Activated T-helper 1 cell treated with anti-CD3 and anti-CD28 coated beads, Interleukin-12 subunit alpha, Interleukin-12 subunit beta, Interleukin-2, Interleukin-4 antibody, amounts not matched to agents 30 ng/mL and 10 ng/mL and 1 ng/mL, durations not matched to agents 14 hours and 24 hours and 36 hours (primary cell): ENCODE data around the gene KLHL42. TPM values are rescaled to one million over a fixed set of nuclear protein-coding genes. Genes with fewer than 3 reads are reported as not detected.

ENCODE experiments used
- DNase-seq: peaks from one replicate; pipeline ENCODE4 v3.0.0; 2021; ENCODE audit warnings: low spot score
- H3K27ac Mint-ChIP-seq: one replicate; pipeline ENCODE4 v1.8.0; 2021; ENCODE audit warnings: mild to moderate bottlenecking, mixed read lengths
- H3K27me3 Mint-ChIP-seq: one replicate; pipeline ENCODE4 v1.8.0; 2022; ENCODE audit warnings: mild to moderate bottlenecking, moderate library complexity, mixed read lengths; ENCODE audit not compliant: insufficient read depth
- H3K36me3 Mint-ChIP-seq: one replicate; pipeline ENCODE4 v1.8.0; 2021; ENCODE audit warnings: low read depth, mixed read lengths
- H3K4me1 Mint-ChIP-seq: one replicate; pipeline ENCODE4 v1.8.0; 2021; ENCODE audit warnings: low read depth, mixed read lengths
- H3K4me3 Mint-ChIP-seq: one replicate; pipeline ENCODE4 v1.8.0; 2021; ENCODE audit warnings: mild to moderate bottlenecking, moderate library complexity, mixed read lengths
- H3K9me3 Mint-ChIP-seq: one replicate; pipeline ENCODE4 v1.8.0; 2021; ENCODE audit warnings: mixed read lengths
- intact Hi-C: fragments of 100-400 bp; cut with micrococcal nuclease; formaldehyde crosslinking; loops from one replicate; pipeline ENCODE4 v1.15.1; 2024
- total RNA-seq: library from RNA; stranded (reverse); gene quantifications from 2 replicates; pipeline ENCODE4 v1.2.3, GENCODE V29; 2022

Gene KLHL42
- total RNA-seq, 1 donor from 2014 or later, result 21.7 TPM

GRCh38 chr12:27790179-27790578 is 10.1 kb downstream of the KLHL42 start:
- Mint-ChIP-seq H3K4me3 (no peak overlapping the region), H3K27me3 (no peaks in the 10 kb centered on the region), H3K36me3 (peaks cover 35% of the 10 kb centered on the region), H3K27ac (no peak overlapping the region), H3K9me3 (no peaks in the 10 kb centered on the region), H3K4me1 (peaks cover 37% of the 10 kb centered on the region)
- intact Hi-C loops, result no loop called here
- no peak for DNase-seq

GRCh38 chr12:27794818-27795584 is 15.0 kb downstream of the KLHL42 start:
- intact Hi-C loops, result loop anchor here (2.0 kb wide), 1 partner anchor 32 kb away; no protein-coding TSS in a partner anchor
- Mint-ChIP-seq H3K9me3 (no peaks in the 10 kb centered on the region), H3K27ac (peak overlapping the region; percentile 72), H3K27me3 (no peaks in the 10 kb centered on the region), H3K36me3 (peaks cover 49% of the 10 kb centered on the region), H3K4me3 (no peak overlapping the region), H3K4me1 (peaks cover 19% of the 10 kb centered on the region)
- DNase-seq, result no peak

- no peak for DNase-seq
- intact Hi-C loops, result no loop called here
- Mint-ChIP-seq H3K36me3 (peaks cover 49% of the 10 kb centered on the region), H3K4me3 (no peak overlapping the region), H3K9me3 (no peaks in the 10 kb centered on the region), H3K27ac (no peak overlapping the region), H3K27me3 (no peaks in the 10 kb centered on the region), H3K4me1 (peaks cover 29% of the 10 kb centered on the region)
These were observed 16.1 kb downstream of the KLHL42 start for GRCh38 chr12:27796128-27796527.

DNA sequence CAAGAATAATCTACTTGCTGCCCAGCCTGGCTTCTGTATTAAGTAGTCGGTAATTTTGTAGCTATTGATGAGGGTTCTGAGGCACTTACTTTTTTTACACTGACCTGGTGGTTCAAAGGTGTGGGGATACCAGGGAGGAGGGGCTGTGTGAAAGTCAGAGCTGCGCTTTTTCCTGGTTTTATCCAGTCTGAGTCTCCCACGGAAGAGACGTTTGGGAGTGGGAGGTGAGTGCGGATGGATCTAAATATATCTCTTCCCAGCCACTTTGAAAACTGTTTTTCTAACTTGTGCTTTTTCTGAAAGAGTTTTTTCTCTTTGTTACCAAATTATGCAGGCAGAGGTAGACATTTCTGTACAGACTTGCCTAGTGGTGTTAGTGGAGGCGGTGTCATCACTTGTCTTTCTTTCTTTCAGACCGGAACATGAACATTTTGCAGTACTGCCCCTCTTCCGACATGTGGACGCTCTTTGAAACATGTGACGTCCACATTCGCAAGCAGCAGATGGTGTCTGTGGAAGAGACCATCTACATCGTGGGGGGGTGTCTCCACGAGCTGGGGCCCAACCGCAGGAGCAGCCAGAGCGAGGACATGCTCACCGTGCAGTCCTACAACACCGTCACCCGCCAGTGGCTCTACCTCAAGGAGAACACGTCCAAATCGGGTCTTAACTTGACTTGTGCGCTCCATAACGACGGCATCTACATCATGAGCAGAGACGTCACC is 17.4 kb downstream of the KLHL42 start:
- H3K36me3 Mint-ChIP-seq, result peaks cover 43% of the 10 kb centered on the region
- no peak overlapping the region for H3K27ac Mint-ChIP-seq
- H3K27me3 Mint-ChIP-seq, result peaks cover 1% of the 10 kb centered on the region
- DNase-seq, result no peak
- H3K4me3 Mint-ChIP-seq, result no peak overlapping the region
- no peaks in the 10 kb centered on the region for H3K9me3 Mint-ChIP-seq
- intact Hi-C loops, result no loop called here
- peaks cover 40% of the 10 kb centered on the region for H3K4me1 Mint-ChIP-seq

- intact Hi-C loops, result loop anchor here (1.0 kb wide), 1 partner anchor 21 kb away; the partner anchor contains the start of genes KLHL42 and MANSC4
- Mint-ChIP-seq H3K4me3 (peak overlapping the region; percentile 4), H3K36me3 (peaks cover 29% of the 10 kb centered on the region), H3K27me3 (peaks cover 8% of the 10 kb centered on the region), H3K9me3 (no peaks in the 10 kb centered on the region), H3K4me1 (peaks cover 35% of the 10 kb centered on the region), H3K27ac (peak overlapping the region; percentile 72)
- no peak for DNase-seq
These were observed 20.8 kb downstream of the KLHL42 start for GRCh38 chr12:27800819-27801218.

DNA sequence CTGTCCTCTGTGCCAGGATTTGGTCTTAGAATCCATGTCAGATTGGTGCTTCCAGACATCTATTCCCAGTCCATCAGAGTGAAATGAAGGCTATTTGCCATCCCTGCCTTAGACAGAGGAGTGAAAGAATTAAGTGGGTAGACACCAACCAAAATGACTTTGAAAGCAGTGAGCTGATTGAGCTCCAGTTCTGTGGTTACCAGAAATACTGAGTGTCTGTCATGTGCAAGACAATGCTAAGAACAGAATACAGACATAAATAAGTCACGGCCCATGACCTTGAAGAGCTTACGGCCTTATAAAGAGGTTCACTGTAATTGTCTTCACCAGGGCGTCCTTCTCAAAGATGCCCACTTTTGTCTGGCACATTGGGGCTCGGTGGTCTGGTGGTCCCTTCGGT is 21.6 kb downstream of the KLHL42 start:
- H3K27ac Mint-ChIP-seq, result peak overlapping the region; percentile 79
- H3K4me3 Mint-ChIP-seq, result no peak overlapping the region
- peaks cover 26% of the 10 kb centered on the region for H3K36me3 Mint-ChIP-seq
- intact Hi-C loops, result loop anchor here (1.0 to 2.0 kb wide), 4 partner anchors 15 to 452 kb away; partner anchors contain the start of genes KLHL42 and MANSC4
- peaks cover 8% of the 10 kb centered on the region for H3K27me3 Mint-ChIP-seq
- H3K9me3 Mint-ChIP-seq, result no peaks in the 10 kb centered on the region
- H3K4me1 Mint-ChIP-seq, result peaks cover 43% of the 10 kb centered on the region
- DNase-seq, result no peak

GRCh38 chr12:27802511-27802910 is 22.5 kb downstream of the KLHL42 start:
- Mint-ChIP-seq H3K27me3 (peaks cover 8% of the 10 kb centered on the region), H3K36me3 (peaks cover 18% of the 10 kb centered on the region), H3K27ac (peak overlapping the region; percentile 79), H3K9me3 (no peaks in the 10 kb centered on the region), H3K4me1 (peaks cover 52% of the 10 kb centered on the region), H3K4me3 (no peak overlapping the region)
- intact Hi-C loops, result loop anchor here (1.0 to 2.0 kb wide), 3 partner anchors 16 to 451 kb away; no protein-coding TSS in a partner anchor
- DNase-seq, result no peak

GRCh38 chr12:27802936-27803335 is 22.9 kb downstream of the KLHL42 start:
- H3K9me3 Mint-ChIP-seq, result no peaks in the 10 kb centered on the region
- no peak for DNase-seq
- peak overlapping the region; percentile 10 for H3K27ac Mint-ChIP-seq
- H3K27me3 Mint-ChIP-seq, result peaks cover 8% of the 10 kb centered on the region
- intact Hi-C loops, result loop anchor here (1.0 to 2.0 kb wide), 3 partner anchors 16 to 450 kb away; no protein-coding TSS in a partner anchor
- H3K4me3 Mint-ChIP-seq, result no peak overlapping the region
- peaks cover 54% of the 10 kb centered on the region for H3K4me1 Mint-ChIP-seq
- H3K36me3 Mint-ChIP-seq, result peaks cover 17% of the 10 kb centered on the region

DNA sequence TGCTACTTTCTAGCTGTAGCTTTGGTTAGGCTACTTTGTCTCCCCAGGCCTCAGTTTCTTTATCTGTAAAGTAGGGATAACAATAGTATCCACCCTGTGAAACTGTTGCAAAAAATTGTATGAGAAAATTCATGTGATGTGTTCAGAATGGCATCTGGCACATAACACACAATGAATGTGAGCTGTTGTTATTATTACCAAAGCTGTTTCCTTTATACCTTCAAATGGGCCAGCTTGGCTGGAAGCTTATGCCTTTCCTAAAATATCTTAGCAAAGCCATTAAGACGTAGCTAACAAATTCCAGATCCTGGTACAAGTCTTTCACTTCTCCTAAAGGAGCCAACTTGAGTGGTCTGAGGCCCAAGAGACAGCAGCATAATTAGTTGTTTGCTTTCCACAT is 25.2 kb downstream of the KLHL42 start:
- peaks cover 8% of the 10 kb centered on the region for H3K27me3 Mint-ChIP-seq
- peaks cover 51% of the 10 kb centered on the region for H3K4me1 Mint-ChIP-seq
- DNase-seq, result no peak
- intact Hi-C loops, result no loop called here
- no peaks in the 10 kb centered on the region for H3K9me3 Mint-ChIP-seq
- no peak overlapping the region for H3K4me3 Mint-ChIP-seq
- H3K36me3 Mint-ChIP-seq, result peaks cover 8% of the 10 kb centered on the region
- no peak overlapping the region for H3K27ac Mint-ChIP-seq

GRCh38 chr12:27806259-27806658 is 26.2 kb downstream of the KLHL42 start:
- peaks cover 43% of the 10 kb centered on the region for H3K4me1 Mint-ChIP-seq
- intact Hi-C loops, result loop anchor here (2.0 kb wide), 1 partner anchor 43 kb away; no protein-coding TSS in a partner anchor

DNA sequence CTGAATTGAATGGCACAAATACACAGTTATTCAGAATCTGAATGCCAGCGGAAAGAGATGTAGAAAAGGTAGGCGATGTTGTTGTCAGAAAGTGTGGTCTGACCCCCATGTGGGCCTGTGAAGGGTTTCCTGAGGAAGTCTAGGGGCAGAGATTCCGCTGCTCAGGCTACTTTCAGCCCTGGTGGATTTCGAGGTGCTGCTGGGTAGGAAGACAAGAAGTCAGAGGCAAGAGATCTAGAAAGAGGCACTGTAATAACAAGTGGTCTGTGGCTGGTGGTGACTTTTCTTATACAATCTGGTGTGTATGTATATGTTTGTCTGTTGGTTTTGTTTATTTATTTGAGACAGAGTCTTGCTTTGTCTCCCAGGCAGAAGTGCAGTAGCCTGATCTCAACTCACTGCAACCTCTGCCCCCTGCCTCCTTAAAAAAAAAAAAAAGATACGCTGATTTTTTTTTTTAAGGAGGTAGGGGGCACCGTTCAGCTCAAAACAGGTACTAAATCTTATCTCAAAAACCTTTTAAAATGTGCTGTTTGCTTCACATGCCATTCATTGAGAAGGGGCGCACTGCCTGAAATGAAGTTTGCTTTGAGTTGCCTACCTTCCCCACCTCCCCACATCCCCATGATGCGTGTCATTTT is 27.1 kb downstream of the KLHL42 start:
- intact Hi-C loops, result loop anchor here (1.0 to 2.0 kb wide), 2 partner anchors 15 to 44 kb away; no protein-coding TSS in a partner anchor
- peaks cover 11% of the 10 kb centered on the region for H3K27me3 Mint-ChIP-seq
- peaks cover 36% of the 10 kb centered on the region for H3K4me1 Mint-ChIP-seq
- H3K36me3 Mint-ChIP-seq, result peaks cover 6% of the 10 kb centered on the region
- H3K4me3 Mint-ChIP-seq, result no peak overlapping the region
- DNase-seq, result no peak
- H3K27ac Mint-ChIP-seq, result peak overlapping the region; percentile 53
- H3K9me3 Mint-ChIP-seq, result no peaks in the 10 kb centered on the region

More at GRCh38 chr12:27806259-27806658, 26.2 kb downstream of the KLHL42 start:
- Mint-ChIP-seq H3K9me3 (no peaks in the 10 kb centered on the region), H3K27me3 (peaks cover 11% of the 10 kb centered on the region), H3K36me3 (peaks cover 6% of the 10 kb centered on the region), H3K27ac (peak overlapping the region; percentile 21), H3K4me3 (no peak overlapping the region)
- DNase-seq, result no peak

GRCh38 chr12:27808841-27809240 is 28.8 kb downstream of the KLHL42 start:
- no peak overlapping the region for H3K4me3 Mint-ChIP-seq
- intact Hi-C loops, result no loop called here
- H3K27ac Mint-ChIP-seq, result no peak overlapping the region
- H3K36me3 Mint-ChIP-seq, result peaks cover 2% of the 10 kb centered on the region
- H3K4me1 Mint-ChIP-seq, result peaks cover 27% of the 10 kb centered on the region
- no peak for DNase-seq
- peaks cover 12% of the 10 kb centered on the region for H3K27me3 Mint-ChIP-seq
- H3K9me3 Mint-ChIP-seq, result no peaks in the 10 kb centered on the region
